OCI-LY1 (cell line): ENCODE data around the gene SHH.

Experiments
- CTCF ChIP-seq: fragments of 200-600 bp; sonication (generic), shearing (Covaris generic); IDR thresholded peaks from 2 replicates; pipeline ENCODE4 v1.5.1; 2017; ENCODE audit warnings: mild to moderate bottlenecking, antibody characterized with exemption, low read length, moderate library complexity, mixed read lengths
- EZH2 ChIP-seq: fragments of 200-600 bp; sonication (generic), shearing (Covaris generic); IDR thresholded peaks from 2 replicates; pipeline ENCODE4 v1.8.0; 2017; ENCODE audit warnings: borderline replicate concordance, mixed run types, mild to moderate bottlenecking, antibody characterized with exemption, low read length, moderate library complexity, mixed read lengths

- TF ChIP-seq CTCF (no peak), EZH2 (no peak)
These were observed 38.7 kb downstream of the SHH start for GRCh38 chr7:155773531-155773930.
